ENCODE data around the gene DNAJC1. TPM values are rescaled to one million over a fixed set of nuclear protein-coding genes. Genes with fewer than 3 reads are reported as not detected.
"Not testable (repeated sequence)": the region's sequence is repeated elsewhere in the genome, so short reads cannot be mapped to it uniquely, and the experiment has no call there.

The DNAJC1 gene
- total and polyA plus RNA-seq, 5 donors from 2014 or later: 12.9 to 27.5 (median 22.7) TPM

GRCh38 chr10:22021144-22021543, 17.6 kb upstream of the DNAJC1 start:
- H3K4me1 Mint-ChIP-seq: peaks cover 10 to 18% (median 15%) of the 10 kb centered on the region in 4 donors
- H3K9me3 Mint-ChIP-seq: not testable (repeated sequence)

GRCh38 chr10:22017283-22018020, 13.9 kb upstream of the DNAJC1 start:
- H3K9me3 ChIP-seq (ENCODE audit: control insufficient read depth in 2 of 2, low read length in 2 of 2): no peaks in the 10 kb centered on the region
- ATAC-seq (ENCODE audit: low read depth in 2 of 2) (no peak), DNase-seq (no peak)
- Mint-ChIP-seq H3K27me3 (peaks cover 4% of the 10 kb centered on the region), H3K27ac (no peak overlapping the region), H3K4me3 (no peak overlapping the region), H3K36me3 (no peaks in the 10 kb centered on the region), H3K4me1 (peaks cover 3 to 7% (median 6%) of the 10 kb centered on the region in 4 donors), H3K9me3 (peaks cover 0 to 2% (median 0%) of the 10 kb centered on the region in 7 donors)
- peaks cover 7% of the 10 kb centered on the region for H3K4me1 ChIP-seq (ENCODE audit: control insufficient read depth, insufficient read depth, low read length, poor library complexity, severe bottlenecking)
- no peaks in the 10 kb centered on the region for H3K36me3 ChIP-seq (ENCODE audit: control insufficient read depth, insufficient read depth, low read length)
- peaks cover 1% of the 10 kb centered on the region for H3K27me3 ChIP-seq (ENCODE audit: control insufficient read depth, insufficient read depth, low read length)
- H3K4me3 ChIP-seq (ENCODE audit: low read depth, low read length): no peak overlapping the region
- no peak overlapping the region for H3K27ac ChIP-seq (ENCODE audit: insufficient read depth, low read length, poor library complexity, severe bottlenecking)

More at GRCh38 chr10:22021144-22021543, 17.6 kb upstream of the DNAJC1 start:
- not testable (repeated sequence) for H3K4me3 Mint-ChIP-seq; ATAC-seq (ENCODE audit: low read depth in 2 of 2); H3K27me3 ChIP-seq (ENCODE audit: control insufficient read depth, insufficient read depth, low read length); DNase-seq; H3K4me3 ChIP-seq (ENCODE audit: low read depth, low read length); H3K36me3 ChIP-seq (ENCODE audit: control insufficient read depth, insufficient read depth, low read length); H3K27ac Mint-ChIP-seq; H3K27ac ChIP-seq (ENCODE audit: insufficient read depth, low read length, poor library complexity, severe bottlenecking); H3K9me3 ChIP-seq (ENCODE audit: control insufficient read depth in 2 of 2, low read length in 2 of 2); H3K36me3 Mint-ChIP-seq; H3K27me3 Mint-ChIP-seq
- H3K4me1 ChIP-seq (ENCODE audit: control insufficient read depth, insufficient read depth, low read length, poor library complexity, severe bottlenecking): peaks cover 15% of the 10 kb centered on the region

- Histone ChIP-seq H3K27ac (ENCODE audit: insufficient read depth, low read length, poor library complexity, severe bottlenecking) (no peak overlapping the region), H3K36me3 (ENCODE audit: control insufficient read depth, insufficient read depth, low read length) (no peaks in the 10 kb centered on the region), H3K27me3 (ENCODE audit: control insufficient read depth, insufficient read depth, low read length) (peaks cover 1% of the 10 kb centered on the region), H3K9me3 (ENCODE audit: control insufficient read depth in 2 of 2, low read length in 2 of 2) (no peaks in the 10 kb centered on the region), H3K4me1 (ENCODE audit: control insufficient read depth, insufficient read depth, low read length, poor library complexity, severe bottlenecking) (no peaks in the 10 kb centered on the region), H3K4me3 (ENCODE audit: low read depth, low read length) (no peak overlapping the region)
- peaks cover 0 to 2% (median under 1%) of the 10 kb centered on the region in 4 donors for H3K4me1 Mint-ChIP-seq
- no peak for DNase-seq
- no peak for ATAC-seq (ENCODE audit: low read depth in 2 of 2)
- peaks cover 0 to 2% (median 0%) of the 10 kb centered on the region in 7 donors for H3K9me3 Mint-ChIP-seq
- no peak overlapping the region for H3K4me3 Mint-ChIP-seq
- H3K27ac Mint-ChIP-seq: no peak overlapping the region
- H3K27me3 Mint-ChIP-seq: peaks cover 11% of the 10 kb centered on the region
- no peaks in the 10 kb centered on the region for H3K36me3 Mint-ChIP-seq
These were observed 12.6 kb upstream of the DNAJC1 start for GRCh38 chr10:22016046-22016705.

GRCh38 chr10:22010973-22011408, 7.5 kb upstream of the DNAJC1 start:
- no peaks in the 10 kb centered on the region for H3K9me3 ChIP-seq (ENCODE audit: control insufficient read depth in 2 of 2, low read length in 2 of 2)
- H3K9me3 Mint-ChIP-seq: peaks cover 0 to 2% (median 0%) of the 10 kb centered on the region in 7 donors
- no peaks in the 10 kb centered on the region for H3K4me1 ChIP-seq (ENCODE audit: control insufficient read depth, insufficient read depth, low read length, poor library complexity, severe bottlenecking)
- peaks cover 0 to 4% (median 2%) of the 10 kb centered on the region in 4 donors for H3K4me1 Mint-ChIP-seq
- H3K36me3 ChIP-seq (ENCODE audit: control insufficient read depth, insufficient read depth, low read length): no peaks in the 10 kb centered on the region
- peaks cover 4% of the 10 kb centered on the region for H3K27me3 ChIP-seq (ENCODE audit: control insufficient read depth, insufficient read depth, low read length)
- peaks cover 27% of the 10 kb centered on the region for H3K27me3 Mint-ChIP-seq
- H3K4me3 ChIP-seq (ENCODE audit: low read depth, low read length): no peak overlapping the region
- peak overlapping the region in 1 of 3 donors; percentile 62 for H3K27ac Mint-ChIP-seq
- DNase-seq (peak in 2 of 3 donors; percentile 45 to 55), ATAC-seq (ENCODE audit: low read depth in 2 of 2) (no peak)
- H3K36me3 Mint-ChIP-seq: no peaks in the 10 kb centered on the region
- H3K27ac ChIP-seq (ENCODE audit: insufficient read depth, low read length, poor library complexity, severe bottlenecking): no peak overlapping the region
- H3K4me3 Mint-ChIP-seq: no peak overlapping the region

- peaks cover 0 to 4% (median 2%) of the 10 kb centered on the region in 4 donors for H3K4me1 Mint-ChIP-seq
- H3K36me3 ChIP-seq (ENCODE audit: control insufficient read depth, insufficient read depth, low read length): no peaks in the 10 kb centered on the region
- H3K9me3 Mint-ChIP-seq: peaks cover 0 to 2% (median 0%) of the 10 kb centered on the region in 7 donors
- H3K27ac ChIP-seq (ENCODE audit: insufficient read depth, low read length, poor library complexity, severe bottlenecking): no peak overlapping the region
- H3K9me3 ChIP-seq (ENCODE audit: control insufficient read depth in 2 of 2, low read length in 2 of 2): no peaks in the 10 kb centered on the region
- no peak for DNase-seq
- no peaks in the 10 kb centered on the region for H3K4me1 ChIP-seq (ENCODE audit: control insufficient read depth, insufficient read depth, low read length, poor library complexity, severe bottlenecking)
- no peak for ATAC-seq (ENCODE audit: low read depth in 2 of 2)
- H3K4me3 Mint-ChIP-seq: no peak overlapping the region
- H3K27me3 ChIP-seq (ENCODE audit: control insufficient read depth, insufficient read depth, low read length): peaks cover 4% of the 10 kb centered on the region
- peaks cover 27% of the 10 kb centered on the region for H3K27me3 Mint-ChIP-seq
- H3K27ac Mint-ChIP-seq: no peak overlapping the region
- H3K4me3 ChIP-seq (ENCODE audit: low read depth, low read length): no peak overlapping the region
- no peaks in the 10 kb centered on the region for H3K36me3 Mint-ChIP-seq
These were observed 7.0 kb upstream of the DNAJC1 start for GRCh38 chr10:22010539-22010938.

GRCh38 chr10:22006379-22006884, 2.9 kb upstream of the DNAJC1 start:
- ATAC-seq (ENCODE audit: low read depth in 2 of 2) (no peak), DNase-seq (no peak)
- Histone ChIP-seq H3K4me1 (ENCODE audit: control insufficient read depth, insufficient read depth, low read length, poor library complexity, severe bottlenecking) (peaks cover 18% of the 10 kb centered on the region), H3K27me3 (ENCODE audit: control insufficient read depth, insufficient read depth, low read length) (peaks cover 6% of the 10 kb centered on the region), H3K36me3 (ENCODE audit: control insufficient read depth, insufficient read depth, low read length) (no peaks in the 10 kb centered on the region), H3K27ac (ENCODE audit: insufficient read depth, low read length, poor library complexity, severe bottlenecking) (no peak overlapping the region), H3K4me3 (ENCODE audit: low read depth, low read length) (no peak overlapping the region), H3K9me3 (ENCODE audit: control insufficient read depth in 2 of 2, low read length in 2 of 2) (no peaks in the 10 kb centered on the region)
- H3K9me3 Mint-ChIP-seq: peaks cover 0 to 4% (median 0%) of the 10 kb centered on the region in 7 donors
- H3K27ac Mint-ChIP-seq: no peak overlapping the region
- H3K4me3 Mint-ChIP-seq: peak overlapping the region in 2 of 4 donors; percentile 21 to 22
- peaks cover 16% of the 10 kb centered on the region for H3K27me3 Mint-ChIP-seq
- H3K4me1 Mint-ChIP-seq: peaks cover 12 to 21% (median 19%) of the 10 kb centered on the region in 4 donors
- H3K36me3 Mint-ChIP-seq: no peaks in the 10 kb centered on the region

GRCh38 chr10:22005763-22006162, 2.2 kb upstream of the DNAJC1 start:
- Mint-ChIP-seq H3K4me1 (peaks cover 16 to 22% (median 21%) of the 10 kb centered on the region in 4 donors), H3K4me3 (no peak overlapping the region), H3K9me3 (peaks cover 0 to 4% (median 0%) of the 10 kb centered on the region in 7 donors), H3K27ac (no peak overlapping the region), H3K27me3 (peaks cover 16% of the 10 kb centered on the region), H3K36me3 (no peaks in the 10 kb centered on the region)
- H3K27ac ChIP-seq (ENCODE audit: insufficient read depth, low read length, poor library complexity, severe bottlenecking): no peak overlapping the region
- DNase-seq (no peak), ATAC-seq (ENCODE audit: low read depth in 2 of 2) (no peak)
- no peak overlapping the region for H3K4me3 ChIP-seq (ENCODE audit: low read depth, low read length)
- H3K9me3 ChIP-seq (ENCODE audit: control insufficient read depth in 2 of 2, low read length in 2 of 2): no peaks in the 10 kb centered on the region
- H3K4me1 ChIP-seq (ENCODE audit: control insufficient read depth, insufficient read depth, low read length, poor library complexity, severe bottlenecking): peaks cover 18% of the 10 kb centered on the region
- H3K27me3 ChIP-seq (ENCODE audit: control insufficient read depth, insufficient read depth, low read length): peaks cover 6% of the 10 kb centered on the region
- no peaks in the 10 kb centered on the region for H3K36me3 ChIP-seq (ENCODE audit: control insufficient read depth, insufficient read depth, low read length)
